ENCODE results near the gene ELP2. TPM values are rescaled to one million over a fixed set of nuclear protein-coding genes. Genes with fewer than 3 reads are reported as not detected.
"Not testable (repeated sequence)": the region's sequence is repeated elsewhere in the genome, so short reads cannot be mapped to it uniquely, and the experiment has no call there.

ELP2 gene
- total RNA-seq, 6 donors from 2014 or later: 33.1 to 91.5 (median 58.3) TPM

GRCh38 chr18:36167692-36168218, 38.1 kb downstream of the ELP2 start:
- TF ChIP-seq POLR2A (IDR thresholded peaks at IDR 0.05) (no peak), EP300 (IDR thresholded peaks at IDR 0.05) (no peak), CTCF (IDR thresholded peaks at IDR 0.05) (no peak), POLR2AphosphoS5 (IDR thresholded peaks at IDR 0.05) (no peak)
- Histone ChIP-seq H3K4me3 (no peak overlapping the region), H3K36me3 (peaks cover 15 to 91% (median 48%) of the 10 kb centered on the region in 4 donors), H3K4me1 (no peaks in the 10 kb centered on the region), H3K27me3 (no peaks in the 10 kb centered on the region), H3K9me3 (no peaks in the 10 kb centered on the region), H3K27ac (no peak overlapping the region)
- ATAC-seq (ENCODE audit: low FRiP score in 2 of 2): no peak
- DNase-seq: no peak
- 96 to 98% methylated on average over 3 of the region's 3 CpGs for whole genome bisulfite sequencing, 2 donors

GRCh38 chr18:36168296-36168695, 38.6 kb downstream of the ELP2 start:
- DNase-seq; H3K27ac ChIP-seq; ATAC-seq (ENCODE audit: low FRiP score in 2 of 2); H3K9me3 ChIP-seq; H3K4me1 ChIP-seq; H3K4me3 ChIP-seq; H3K27me3 ChIP-seq: not testable (repeated sequence)
- 80% methylated on average over 3 of the region's 3 CpGs for WGBS, 2 donors
- H3K36me3 ChIP-seq: peaks cover 21 to 91% (median 47%) of the 10 kb centered on the region in 4 donors

GRCh38 chr18:36169938-36170337, 40.2 kb downstream of the ELP2 start:
- no peak for DNase-seq
- no peak for TF ChIP-seq POLR2A (IDR thresholded peaks at IDR 0.05)
- TF ChIP-seq CTCF (IDR thresholded peaks at IDR 0.05): no peak
- no peak for TF ChIP-seq POLR2AphosphoS5 (IDR thresholded peaks at IDR 0.05)
- no peak for TF ChIP-seq EP300 (IDR thresholded peaks at IDR 0.05)
- WGBS, 2 donors: 82 to 87% methylated on average over 5 of the region's 5 CpGs
- peaks cover 16 to 91% (median 51%) of the 10 kb centered on the region in 4 donors for H3K36me3 ChIP-seq
- ATAC-seq (ENCODE audit: low FRiP score in 2 of 2): peak in 1 of 2 donors; percentile 29
- H3K4me3 ChIP-seq: no peak overlapping the region
- H3K27ac ChIP-seq: no peak overlapping the region
- H3K27me3 ChIP-seq: no peaks in the 10 kb centered on the region
- no peaks in the 10 kb centered on the region for H3K4me1 ChIP-seq
- H3K9me3 ChIP-seq: no peaks in the 10 kb centered on the region

- TF ChIP-seq POLR2A (IDR thresholded peaks at IDR 0.05): no peak
- TF ChIP-seq CTCF (IDR thresholded peaks at IDR 0.05): no peak
- TF ChIP-seq POLR2AphosphoS5 (IDR thresholded peaks at IDR 0.05): no peak
- no peak for TF ChIP-seq EP300 (IDR thresholded peaks at IDR 0.05)
- no peak for DNase-seq
Measured at GRCh38 chr18:36175481-36175880, 45.8 kb downstream of the ELP2 start.

GRCh38 chr18:36176177-36176584, 46.5 kb downstream of the ELP2 start:
- TF ChIP-seq POLR2A (IDR thresholded peaks at IDR 0.05) (no peak), POLR2AphosphoS5 (IDR thresholded peaks at IDR 0.05) (no peak), EP300 (IDR thresholded peaks at IDR 0.05) (no peak), CTCF (IDR thresholded peaks at IDR 0.05) (no peak)
- H3K4me3 ChIP-seq: no peak overlapping the region
- ATAC-seq (ENCODE audit: low FRiP score in 2 of 2) (no peak), DNase-seq (no peak)
- peaks cover 3 to 13% (median 8%) of the 10 kb centered on the region in 4 donors for H3K4me1 ChIP-seq
- H3K27me3 ChIP-seq: no peaks in the 10 kb centered on the region
- H3K9me3 ChIP-seq: no peaks in the 10 kb centered on the region
- peaks cover 8 to 63% (median 35%) of the 10 kb centered on the region in 4 donors for H3K36me3 ChIP-seq
- 92 to 96% methylated on average over 2 of the region's 2 CpGs for WGBS, 2 donors
- H3K27ac ChIP-seq: no peak overlapping the region

More at GRCh38 chr18:36175481-36175880, 45.8 kb downstream of the ELP2 start:
- Histone ChIP-seq H3K27ac (no peak overlapping the region), H3K4me3 (no peak overlapping the region), H3K9me3 (no peaks in the 10 kb centered on the region), H3K27me3 (no peaks in the 10 kb centered on the region), H3K4me1 (peaks cover 3 to 11% (median 7%) of the 10 kb centered on the region in 4 donors), H3K36me3 (peaks cover 8 to 70% (median 39%) of the 10 kb centered on the region in 4 donors)
- 88 to 100% methylated on average over 1 of the region's 1 CpG for WGBS, 2 donors
- no peak for ATAC-seq (ENCODE audit: low FRiP score in 2 of 2)
